ENCODE results near the gene NMRK2. TPM values are rescaled to one million over a fixed set of nuclear protein-coding genes. Genes with fewer than 3 reads are reported as not detected.

NMRK2 gene
- total RNA-seq, 1 donor from 2014 or later, result 0.77 TPM

DNA sequence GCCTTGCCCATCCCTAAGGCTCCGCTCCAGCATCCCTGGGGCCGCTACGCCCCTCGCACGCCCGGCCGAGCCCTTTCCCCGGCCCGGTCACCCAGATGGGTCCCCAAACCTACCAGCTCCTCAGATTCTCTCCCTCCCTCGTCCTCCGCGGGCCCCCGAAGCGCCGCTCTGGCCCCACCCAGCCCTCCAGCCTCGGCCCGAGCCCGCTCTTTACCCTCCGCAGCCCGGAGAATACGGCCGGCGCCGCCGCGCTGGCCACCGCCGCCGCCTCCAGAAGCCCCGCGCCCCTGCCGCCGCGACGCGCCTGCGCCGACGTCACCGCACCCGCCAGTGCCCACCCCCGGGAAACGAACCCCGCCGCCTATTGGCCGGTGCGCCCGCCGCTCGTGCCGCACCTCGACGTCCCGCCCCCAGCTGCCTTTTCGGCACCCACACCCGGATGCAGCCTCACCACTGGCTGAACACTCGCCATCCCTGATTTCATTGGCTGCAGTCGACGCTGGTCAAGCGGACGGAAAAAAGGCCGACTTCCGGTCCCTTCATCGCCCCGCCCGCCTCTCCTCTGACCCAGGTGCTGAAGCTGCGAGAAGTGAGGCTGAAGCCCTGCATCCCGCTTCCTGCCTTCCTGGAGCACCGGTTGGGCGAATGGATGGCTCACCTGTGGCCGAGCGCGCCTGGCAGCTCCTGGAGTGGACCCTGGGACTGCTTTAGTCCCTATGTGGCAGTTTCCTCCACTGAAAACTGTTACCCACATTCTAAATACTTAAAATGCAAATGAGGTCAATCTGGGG lies 38.1 kb downstream of the NMRK2 start, which contains the start of gene DAPK3:
Gene DAPK3, minus strand, starts transcription at position 292 of the 791 bp plus-strand sequence. CDS start 1,364 bp downstream, outside the sequence.
- H3K36me3 Mint-ChIP-seq, result peaks cover 12% of the 10 kb centered on the region
- peaks cover 66% of the 10 kb centered on the region for H4K20me1 ChIP-seq (ENCODE audit: low read depth)
- H3K4me1 Mint-ChIP-seq, result peaks cover 30% of the 10 kb centered on the region

DNA sequence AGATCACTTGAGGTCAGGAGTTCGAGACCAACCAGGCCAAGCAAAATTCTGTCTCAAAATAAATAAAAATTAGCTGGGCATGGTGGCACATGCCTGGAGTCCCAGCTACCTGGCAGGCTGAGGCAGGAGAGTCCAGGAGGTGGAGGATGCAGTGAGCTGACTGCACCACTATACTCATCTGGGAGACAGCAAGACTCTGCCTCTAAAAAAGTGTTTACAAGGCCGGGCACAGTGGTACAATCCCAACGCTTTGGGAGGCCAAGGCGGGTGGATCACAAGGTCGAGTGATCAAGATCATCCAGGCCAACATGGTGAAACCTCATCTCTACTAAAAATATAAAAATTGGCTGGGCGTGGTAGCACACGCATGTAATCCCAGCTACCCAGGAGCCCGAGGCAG lies 42.3 kb downstream of the NMRK2 start:
- no peak overlapping the region for H2AFZ ChIP-seq (replicated peaks)
- H3K79me2 ChIP-seq (ENCODE audit: low read depth), result peaks cover 40% of the 10 kb centered on the region
- no peak overlapping the region for H3K4me2 ChIP-seq
- H3F3A ChIP-seq (ENCODE audit: low read depth), result peaks cover 64% of the 10 kb centered on the region
- H3K27me3 ChIP-seq, result no peaks in the 10 kb centered on the region
- peaks cover 17% of the 10 kb centered on the region for H3K36me3 Mint-ChIP-seq
- H3K9me3 Mint-ChIP-seq, result no peaks in the 10 kb centered on the region
- no peak overlapping the region for H3K4me3 ChIP-seq
- H3K9me3 ChIP-seq (ENCODE audit: low read depth), result no peaks in the 10 kb centered on the region
- peaks cover 4% of the 10 kb centered on the region for H3K4me1 Mint-ChIP-seq
- H3K4me3 Mint-ChIP-seq, result no peak overlapping the region
- H3K27me3 Mint-ChIP-seq (ENCODE audit: insufficient read depth, low read depth), result peaks cover 7% of the 10 kb centered on the region
- peaks cover 70% of the 10 kb centered on the region for H4K20me1 ChIP-seq (ENCODE audit: low read depth)
- TF ChIP-seq EZH2phosphoT487 (IDR thresholded peaks at IDR 0.05) (no peak), EZH2 (IDR thresholded peaks at IDR 0.05) (no peak)
- TF ChIP-seq, protein P1, sequence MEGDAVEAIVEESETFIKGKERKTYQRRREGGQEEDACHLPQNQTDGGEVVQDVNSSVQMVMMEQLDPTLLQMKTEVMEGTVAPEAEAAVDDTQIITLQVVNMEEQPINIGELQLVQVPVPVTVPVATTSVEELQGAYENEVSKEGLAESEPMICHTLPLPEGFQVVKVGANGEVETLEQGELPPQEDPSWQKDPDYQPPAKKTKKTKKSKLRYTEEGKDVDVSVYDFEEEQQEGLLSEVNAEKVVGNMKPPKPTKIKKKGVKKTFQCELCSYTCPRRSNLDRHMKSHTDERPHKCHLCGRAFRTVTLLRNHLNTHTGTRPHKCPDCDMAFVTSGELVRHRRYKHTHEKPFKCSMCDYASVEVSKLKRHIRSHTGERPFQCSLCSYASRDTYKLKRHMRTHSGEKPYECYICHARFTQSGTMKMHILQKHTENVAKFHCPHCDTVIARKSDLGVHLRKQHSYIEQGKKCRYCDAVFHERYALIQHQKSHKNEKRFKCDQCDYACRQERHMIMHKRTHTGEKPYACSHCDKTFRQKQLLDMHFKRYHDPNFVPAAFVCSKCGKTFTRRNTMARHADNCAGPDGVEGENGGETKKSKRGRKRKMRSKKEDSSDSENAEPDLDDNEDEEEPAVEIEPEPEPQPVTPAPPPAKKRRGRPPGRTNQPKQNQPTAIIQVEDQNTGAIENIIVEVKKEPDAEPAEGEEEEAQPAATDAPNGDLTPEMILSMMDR (IDR thresholded peaks at IDR 0.05), result no peak
- H3K36me3 ChIP-seq, result no peaks in the 10 kb centered on the region
- H3K27ac Mint-ChIP-seq, result no peak overlapping the region
- H3K27ac ChIP-seq, result no peak overlapping the region
- no peak for DNase-seq (ENCODE audit: low spot score)
- H3K9ac ChIP-seq, result no peak overlapping the region
- H3K4me1 ChIP-seq, result peaks cover 3% of the 10 kb centered on the region

More for the DNA sequence above, 38.1 kb downstream of the NMRK2 start, which contains the start of gene DAPK3:
- H3K27me3 Mint-ChIP-seq (ENCODE audit: insufficient read depth, low read depth), result peaks cover 7% of the 10 kb centered on the region
- Histone ChIP-seq H3K4me3 (peak within 1 kb of the TSS; percentile 89), H3K9me3 (ENCODE audit: low read depth) (no peaks in the 10 kb centered on the region), H3K27me3 (no peaks in the 10 kb centered on the region), H3K4me2 (peak within 1 kb of the TSS; percentile 90), H3K27ac (peak within 1 kb of the TSS; percentile 91), H3F3A (ENCODE audit: low read depth) (peaks cover 49% of the 10 kb centered on the region), H3K4me1 (peaks cover 17% of the 10 kb centered on the region), H2AFZ (replicated peaks) (no peak within 1 kb of the TSS), H3K36me3 (no peaks in the 10 kb centered on the region), H3K79me2 (ENCODE audit: low read depth) (peaks cover 39% of the 10 kb centered on the region), H3K9ac (peak within 1 kb of the TSS; percentile 92)
- no peak for TF ChIP-seq EZH2 (IDR thresholded peaks at IDR 0.05)
- TF ChIP-seq, protein P1 (IDR thresholded peaks at IDR 0.05), result no peak
- no peak for TF ChIP-seq EZH2phosphoT487 (IDR thresholded peaks at IDR 0.05)
- H3K4me3 Mint-ChIP-seq, result peak within 1 kb of the TSS; percentile 98
- no peaks in the 10 kb centered on the region for H3K9me3 Mint-ChIP-seq
- H3K27ac Mint-ChIP-seq, result peak within 1 kb of the TSS; percentile 99
- DNase-seq (ENCODE audit: low spot score), result peak; percentile 99

DNA sequence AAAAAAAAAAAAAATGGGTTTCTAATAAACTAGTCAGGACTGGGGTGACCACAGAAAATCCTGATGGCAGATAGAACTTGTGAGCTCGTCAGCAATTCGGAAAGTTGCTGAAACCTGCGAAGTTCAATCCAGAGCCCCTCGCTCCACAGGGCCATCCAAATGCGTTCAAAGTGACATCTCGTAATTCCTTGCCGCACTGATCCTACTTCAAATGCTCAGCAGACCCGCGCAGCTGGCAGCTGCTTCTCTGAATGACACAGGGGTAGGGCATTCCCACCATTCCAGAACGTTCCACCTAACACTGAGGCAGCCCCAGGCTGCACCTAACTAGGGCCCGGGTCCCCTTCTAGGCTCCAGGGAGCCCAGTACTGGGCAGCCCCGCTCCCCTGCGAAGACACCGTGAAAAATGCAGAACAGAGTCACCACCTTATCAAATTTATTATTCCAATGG lies 42.8 kb downstream of the NMRK2 start:
- H3K9me3 Mint-ChIP-seq, result no peaks in the 10 kb centered on the region
- no peaks in the 10 kb centered on the region for H3K27me3 ChIP-seq
- H3K27me3 Mint-ChIP-seq (ENCODE audit: insufficient read depth, low read depth), result peaks cover 7% of the 10 kb centered on the region
- peaks cover 68% of the 10 kb centered on the region for H3F3A ChIP-seq (ENCODE audit: low read depth)
- peaks cover 3% of the 10 kb centered on the region for H3K4me1 ChIP-seq
- no peaks in the 10 kb centered on the region for H3K4me1 Mint-ChIP-seq
- H3K27ac Mint-ChIP-seq, result no peak overlapping the region
- H4K20me1 ChIP-seq (ENCODE audit: low read depth), result peaks cover 73% of the 10 kb centered on the region
- no peak overlapping the region for H3K4me2 ChIP-seq
- H3K36me3 Mint-ChIP-seq, result peaks cover 17% of the 10 kb centered on the region
- peaks cover 2% of the 10 kb centered on the region for H3K36me3 ChIP-seq
- H3K9ac ChIP-seq, result no peak overlapping the region
- DNase-seq (ENCODE audit: low spot score), result no peak
- H3K27ac ChIP-seq, result peak overlapping the region; percentile 53
- no peak overlapping the region for H2AFZ ChIP-seq (replicated peaks)
- TF ChIP-seq, protein P1 (IDR thresholded peaks at IDR 0.05), result no peak
- no peak for TF ChIP-seq EZH2phosphoT487 (IDR thresholded peaks at IDR 0.05)
- no peak overlapping the region for H3K4me3 Mint-ChIP-seq
- peaks cover 40% of the 10 kb centered on the region for H3K79me2 ChIP-seq (ENCODE audit: low read depth)
- H3K9me3 ChIP-seq (ENCODE audit: low read depth), result no peaks in the 10 kb centered on the region
- H3K4me3 ChIP-seq, result no peak overlapping the region

Measured in neural progenitor cell (in vitro differentiated cells).